Chondrocyte (in vitro differentiated cells): ENCODE data around the gene JARID2. TPM values are rescaled to one million over a fixed set of nuclear protein-coding genes. Genes with fewer than 3 reads are reported as not detected.
A peak's percentile ranks its signal among the peaks of the same experiment; 100 is the strongest.

Experiments
- DNase-seq: peaks from one replicate; pipeline ENCODE4 v3.0.0; 2021; ENCODE audit warnings: mixed read lengths, low spot score
- H3K27ac Mint-ChIP-seq: one replicate; pipeline ENCODE4 v1.8.0; 2021; ENCODE audit warnings: mild to moderate bottlenecking, moderate library complexity, mixed read lengths; ENCODE audit not compliant: unreplicated experiment
- H3K27me3 Mint-ChIP-seq: 2 replicates; pipeline ENCODE4 v1.8.0; 2021; ENCODE audit warnings: low read depth, mixed read lengths
- H3K36me3 Mint-ChIP-seq: 2 replicates; pipeline ENCODE4 v1.8.0; 2021; ENCODE audit warnings: low read depth, mixed read lengths
- H3K4me1 Mint-ChIP-seq: 2 replicates; pipeline ENCODE4 v1.8.0; 2021; ENCODE audit warnings: low read depth, mild to moderate bottlenecking, mixed read lengths
- H3K4me3 Mint-ChIP-seq: one replicate; pipeline ENCODE4 v1.8.0; 2021; ENCODE audit warnings: mild to moderate bottlenecking, moderate library complexity, mixed read lengths; ENCODE audit not compliant: unreplicated experiment
- H3K9me3 Mint-ChIP-seq: 2 replicates; pipeline ENCODE4 v1.8.0; 2021; ENCODE audit warnings: low read depth, mixed read lengths
- CTCF ChIP-seq: fragments of 200-600 bp; sonication (generic); IDR thresholded peaks from 2 replicates; pipeline ENCODE4 v1.5.0; 2021; ENCODE audit warnings: antibody characterized with exemption, mild to moderate bottlenecking, moderate library complexity
- total RNA-seq: library from RNA; stranded (reverse); gene quantifications from 3 replicates; pipeline ENCODE4 v1.2.1, GENCODE V29; 2021

Gene JARID2
- total RNA-seq, 1 donor from 2014 or later: 9.9 TPM

GRCh38 chr6:15410126-15410391 is 164.2 kb downstream of the JARID2 start:
- Mint-ChIP-seq H3K27ac (no peak overlapping the region), H3K36me3 (no peaks in the 10 kb centered on the region), H3K4me1 (peaks cover 10% of the 10 kb centered on the region), H3K27me3 (no peaks in the 10 kb centered on the region), H3K4me3 (no peak overlapping the region), H3K9me3 (no peaks in the 10 kb centered on the region)
- TF ChIP-seq CTCF: no peak
- no peak for DNase-seq

- Mint-ChIP-seq H3K4me3 (no peak overlapping the region), H3K36me3 (no peaks in the 10 kb centered on the region), H3K4me1 (peaks cover 10% of the 10 kb centered on the region), H3K27ac (no peak overlapping the region), H3K27me3 (no peaks in the 10 kb centered on the region), H3K9me3 (no peaks in the 10 kb centered on the region)
- DNase-seq: no peak
- TF ChIP-seq CTCF: no peak
Observed at GRCh38 chr6:15410752-15411151, 164.9 kb downstream of the JARID2 start.

- no peak overlapping the region for H3K4me3 Mint-ChIP-seq
- peaks cover 10% of the 10 kb centered on the region for H3K4me1 Mint-ChIP-seq
Observed at GRCh38 chr6:15411766-15412165, 165.9 kb downstream of the JARID2 start.

GRCh38 chr6:15412767-15413166 is 166.9 kb downstream of the JARID2 start:
- H3K9me3 Mint-ChIP-seq: peaks cover 3% of the 10 kb centered on the region
- H3K27me3 Mint-ChIP-seq: no peaks in the 10 kb centered on the region
- peaks cover 10% of the 10 kb centered on the region for H3K4me1 Mint-ChIP-seq
- DNase-seq: no peak
- TF ChIP-seq CTCF: no peak
- H3K27ac Mint-ChIP-seq: no peak overlapping the region
- peaks cover 4% of the 10 kb centered on the region for H3K36me3 Mint-ChIP-seq
- no peak overlapping the region for H3K4me3 Mint-ChIP-seq

More at GRCh38 chr6:15411766-15412165, 165.9 kb downstream of the JARID2 start:
- no peak for DNase-seq
- H3K36me3 Mint-ChIP-seq: peaks cover under 1% of the 10 kb centered on the region
- TF ChIP-seq CTCF: no peak
- no peaks in the 10 kb centered on the region for H3K27me3 Mint-ChIP-seq
- peaks cover under 1% of the 10 kb centered on the region for H3K9me3 Mint-ChIP-seq
- no peak overlapping the region for H3K27ac Mint-ChIP-seq

- Mint-ChIP-seq H3K27me3 (no peaks in the 10 kb centered on the region), H3K36me3 (peaks cover 4% of the 10 kb centered on the region), H3K9me3 (peaks cover 6% of the 10 kb centered on the region), H3K4me1 (peaks cover 10% of the 10 kb centered on the region), H3K4me3 (no peak overlapping the region), H3K27ac (peak overlapping the region; percentile 13)
- DNase-seq: no peak
- no peak for TF ChIP-seq CTCF
Observed at GRCh38 chr6:15413466-15414234, 167.8 kb downstream of the JARID2 start.
